Pancreas (tissue), 10 donors: ENCODE data around the gene PTPN5. TPM values are rescaled to one million over a fixed set of nuclear protein-coding genes. Genes with fewer than 3 reads are reported as not detected.
A peak's percentile ranks its signal among the peaks of the same experiment; 100 is the strongest.

ENCODE experiments used
- ATAC-seq, 4 donors: fragments of 200-7000 bp; cut with Tn5 transposase; one replicate each; pipeline versions ENCODE4 v1.8.0 to v1.9.1; 2020; ENCODE audit warnings: mild to moderate bottlenecking in 4 of 4, moderate library complexity in 4 of 4
- DNase-seq, 6 donors: peaks; one replicate each; pipeline ENCODE4 v3.0.0-alpha.2; 2020
- FAIRE-seq: peaks from 2 replicates; lab custom pipeline; 2012; peaks lifted over from hg19 to GRCh38; lab: Jason Lieb, UNC
- H3K27ac ChIP-seq, 4 donors: fragments of 200-600 bp; sonication (generic); 1 replicate in 3 of 4; 2 replicates in 1 of 4; pipeline versions ENCODE4 v1.5.0 to v1.8.0; 2020
- H3K27me3 ChIP-seq, 4 donors: fragments of 200-600 bp; one replicate each; pipeline ENCODE4 v1.8.0; 2021
- H3K36me3 ChIP-seq, 3 donors: fragments of 200-600 bp; sonication (generic) in 1 of 3; one replicate each; pipeline versions ENCODE4 v1.5.0 to v1.8.0; 2020 to 2021
- H3K4me1 ChIP-seq, 3 donors: fragments of 200-600 bp; one replicate each; pipeline ENCODE4 v1.8.0; 2021
- H3K4me3 ChIP-seq, 4 donors: fragments of 200-600 bp; sonication (generic) in 2 of 4; one replicate each; pipeline versions ENCODE4 v1.5.0 to v1.8.0; 2020 to 2021
- H3K9me3 ChIP-seq, 4 donors: fragments of 200-600 bp; one replicate each; pipeline ENCODE4 v1.8.0; 2021
- CTCF ChIP-seq, 4 donors: fragments of 200-600 bp; sonication (generic) in 3 of 4; IDR thresholded peaks; one replicate each; pipeline versions ENCODE4 v1.5.0 to v1.8.0; 2021; ENCODE audit warnings: antibody characterized with exemption in 4 of 4
- WGBS, 2 donors: extraction: QIAGEN DNeasy Blood & Tissue Kit; methylation state at CpG; one replicate each; pipeline ENCODE4 v1.1.7; 2013; 5-methylcytosine and 5-hydroxymethylcytosine counted together
- intact Hi-C, 3 donors: fragments of 100-400 bp; cut with DNase I; formaldehyde crosslinking; loops; one replicate each; pipeline versions ENCODE4 v1.11.1 to v1.14.2; 2022
- polyA plus RNA-seq, 2 donors: library from polyadenylated mRNA; stranded (reverse); fragments of 200-250 nt; gene quantifications; one replicate each; pipeline ENCODE4 v1.2.3, GENCODE V29; 2013
- total RNA-seq, 6 donors: library from RNA; stranded (reverse); fragmentation: NEBNext Ultra II Directional in 4 of 6; extraction: Animal tissue kit (Norgen Biotek cat#: 25700) in 4 of 6; gene quantifications; one replicate each; pipeline versions ENCODE4 v1.2.1 to v1.2.4, GENCODE V29; 2021 to 2023
- donor health status: healthy with polysubstance abuse.
- donor health status: DM: no; HTN: no; CAD: no; lungs with moderate emphysema.
- donor health status: DM: no; HTN: no; CAD: no.
- donor health status: control.
- donor health status: control.
- donor health status: Bipolar disorder and iron deficiency.
- donor health status: DM: yes; HTN: yes; CAD: no.
- donor health status: DM: no; HTN: no; CAD: no.
- donor health status: DM: no; HTN: no; CAD: no.
- donor health status: DM: yes; HTN: yes; CAD: no.

The PTPN5 gene
- total and polyA plus RNA-seq, 8 donors = 0.09 to 1.3 (median 0.38) TPM

DNA sequence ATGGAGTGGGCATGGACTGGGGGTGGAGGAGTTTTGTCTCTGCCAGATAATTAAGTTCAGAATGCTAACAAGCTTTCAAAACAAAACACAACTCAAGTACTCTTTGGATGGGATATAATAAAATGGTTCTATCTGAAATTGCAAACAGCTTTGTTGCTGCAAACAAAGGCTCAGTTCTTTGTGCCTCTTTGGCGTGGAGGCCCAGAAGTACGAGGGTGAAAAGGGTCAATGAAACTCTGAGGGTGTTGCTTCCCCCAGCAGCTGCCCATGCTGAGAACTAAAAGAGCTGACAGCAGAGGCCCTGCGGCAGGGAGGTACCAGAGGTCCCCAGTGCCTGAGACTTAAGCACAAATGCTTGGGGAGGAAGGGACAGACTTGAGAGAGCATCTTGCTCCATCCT is 39.1 kb downstream of the PTPN5 start:
- TF ChIP-seq CTCF (IDR thresholded peaks at IDR 0.05) = no peak
- Histone ChIP-seq H3K27me3 (no peaks in the 10 kb centered on the region), H3K4me1 (no peaks in the 10 kb centered on the region), H3K9me3 (no peaks in the 10 kb centered on the region), H3K36me3 (no peaks in the 10 kb centered on the region), H3K4me3 (no peak overlapping the region), H3K27ac (no peak overlapping the region)
- DNase-seq (no peak), ATAC-seq (no peak), FAIRE-seq (no peak)
- 37 to 46% methylated on average over 3 of the region's 3 CpGs for WGBS, 2 donors
- intact Hi-C loops = no loop called here

DNA sequence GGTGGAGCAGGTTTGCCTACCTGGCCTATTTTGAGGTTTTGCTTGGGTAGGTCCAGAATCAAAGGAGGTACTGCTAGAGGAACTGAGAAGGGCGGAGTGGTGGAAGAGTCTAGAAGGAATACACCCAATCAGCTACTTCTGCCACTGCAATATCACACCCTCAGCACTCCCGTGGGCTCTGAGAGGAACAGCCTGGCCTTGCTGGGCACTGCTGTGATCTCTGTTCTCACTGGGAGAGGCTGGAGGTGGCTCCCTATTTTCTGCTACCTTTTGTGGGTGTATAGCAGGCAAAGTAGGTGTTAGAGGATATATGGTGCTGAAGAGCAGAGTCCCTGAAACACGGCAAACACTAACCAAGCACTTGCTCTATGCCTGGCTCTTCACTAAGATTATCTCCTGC is 40.7 kb downstream of the PTPN5 start:
- no peaks in the 10 kb centered on the region for H3K4me1 ChIP-seq
- 52 to 60% methylated on average over 3 of the region's 3 CpGs for WGBS, 2 donors
- DNase-seq (no peak), FAIRE-seq (no peak), ATAC-seq (no peak)
- no peaks in the 10 kb centered on the region for H3K36me3 ChIP-seq
- no peaks in the 10 kb centered on the region for H3K9me3 ChIP-seq
- intact Hi-C loops = no loop called here
- no peak overlapping the region for H3K4me3 ChIP-seq
- TF ChIP-seq CTCF (IDR thresholded peaks at IDR 0.05) = no peak
- H3K27me3 ChIP-seq = no peaks in the 10 kb centered on the region
- H3K27ac ChIP-seq = no peak overlapping the region

- Histone ChIP-seq H3K4me3 (no peak overlapping the region), H3K36me3 (no peaks in the 10 kb centered on the region), H3K27ac (no peak overlapping the region), H3K9me3 (no peaks in the 10 kb centered on the region), H3K4me1 (no peaks in the 10 kb centered on the region), H3K27me3 (no peaks in the 10 kb centered on the region)
- no peak for TF ChIP-seq CTCF (IDR thresholded peaks at IDR 0.05)
- WGBS, 2 donors = 61 to 69% methylated on average over 12 of the region's 12 CpGs
- DNase-seq (no peak), FAIRE-seq (no peak), ATAC-seq (peak in 1 of 4 donors; percentile 56)
- intact Hi-C loops = no loop called here
Measured at GRCh38 chr11:18749681-18750319, 41.8 kb downstream of the PTPN5 start.

DNA sequence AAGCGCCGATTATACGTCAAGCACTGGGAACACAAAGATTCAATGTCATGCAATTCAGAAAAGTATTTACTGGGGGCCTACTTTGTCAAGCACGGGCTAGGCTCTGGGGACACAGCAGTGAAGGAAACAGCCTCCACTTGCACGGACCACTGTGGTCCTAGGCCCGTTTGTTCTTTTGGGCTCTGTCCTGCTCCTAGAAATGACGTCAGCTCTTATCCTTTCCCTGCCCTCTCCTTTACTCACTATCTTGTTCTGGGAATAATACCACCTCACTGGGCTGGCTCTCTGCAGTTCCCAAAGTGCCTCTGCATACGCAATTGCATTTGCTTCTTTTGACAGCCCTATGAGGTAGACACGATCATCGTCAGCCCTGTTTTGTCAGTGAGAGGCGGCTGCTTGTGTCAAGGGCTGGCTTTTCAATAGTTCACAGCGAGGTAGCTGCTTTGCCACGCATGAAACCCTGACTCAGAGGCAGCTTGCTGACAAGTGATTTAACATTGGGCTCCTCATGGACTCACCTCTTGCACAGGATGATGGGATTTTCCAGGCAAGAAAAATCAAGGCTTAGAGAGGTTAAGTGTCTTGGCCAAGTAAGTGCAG is 42.7 kb downstream of the PTPN5 start:
- Histone ChIP-seq H3K36me3 (no peaks in the 10 kb centered on the region), H3K9me3 (no peaks in the 10 kb centered on the region), H3K4me3 (no peak overlapping the region), H3K27ac (no peak overlapping the region), H3K27me3 (no peaks in the 10 kb centered on the region), H3K4me1 (no peaks in the 10 kb centered on the region)
- 75 to 77% methylated on average over 13 of the region's 13 CpGs for WGBS, 2 donors
- ATAC-seq = no peak
- intact Hi-C loops = no loop called here
- DNase-seq = no peak
- FAIRE-seq = no peak
- TF ChIP-seq CTCF (IDR thresholded peaks at IDR 0.05) = no peak

GRCh38 chr11:18745251-18745650 is 46.3 kb downstream of the PTPN5 start:
- Histone ChIP-seq H3K4me3 (no peak overlapping the region), H3K9me3 (no peaks in the 10 kb centered on the region), H3K36me3 (no peaks in the 10 kb centered on the region), H3K4me1 (no peaks in the 10 kb centered on the region), H3K27me3 (no peaks in the 10 kb centered on the region), H3K27ac (no peak overlapping the region)
- no peak for DNase-seq
- no peak for ATAC-seq
- FAIRE-seq = no peak
- intact Hi-C loops = no loop called here
- TF ChIP-seq CTCF (IDR thresholded peaks at IDR 0.05) = no peak
- 67 to 70% methylated on average over 6 of the region's 6 CpGs for WGBS, 2 donors
